NCI-H1694 (cell line): ENCODE measurements around the gene VN1R5.
"Not testable (repeated sequence)": the region's sequence is repeated elsewhere in the genome, so short reads cannot be mapped to it uniquely, and the experiment has no call there.

ENCODE experiments used
- DNase-seq: peaks from one replicate; lab custom pipeline; 2025; lab: John Stamatoyannopoulos, UW

VN1R5 gene

DNA sequence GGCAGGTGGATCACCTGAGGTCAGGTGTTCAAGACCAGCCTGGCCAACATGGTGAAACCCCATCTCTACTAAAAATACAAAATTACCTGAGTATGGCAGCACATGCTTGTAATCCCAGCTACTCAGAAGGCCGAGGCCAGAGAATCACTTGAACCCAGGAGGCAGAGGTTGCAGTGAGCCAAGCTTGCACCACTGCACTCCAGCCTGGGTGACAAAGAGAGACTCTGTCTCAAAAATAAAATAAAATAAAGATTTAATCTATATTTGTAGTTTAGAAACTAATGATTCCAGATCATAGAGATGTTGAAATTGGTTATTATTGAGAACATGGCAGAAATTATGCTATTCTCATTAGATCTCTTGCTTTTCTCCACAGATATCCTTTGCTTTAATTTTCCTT lies at the start of gene VN1R5:
VN1R5 (plus strand) TSS at position 301 of the 400 bp plus-strand sequence.
- not testable (repeated sequence) for DNase-seq

DNA sequence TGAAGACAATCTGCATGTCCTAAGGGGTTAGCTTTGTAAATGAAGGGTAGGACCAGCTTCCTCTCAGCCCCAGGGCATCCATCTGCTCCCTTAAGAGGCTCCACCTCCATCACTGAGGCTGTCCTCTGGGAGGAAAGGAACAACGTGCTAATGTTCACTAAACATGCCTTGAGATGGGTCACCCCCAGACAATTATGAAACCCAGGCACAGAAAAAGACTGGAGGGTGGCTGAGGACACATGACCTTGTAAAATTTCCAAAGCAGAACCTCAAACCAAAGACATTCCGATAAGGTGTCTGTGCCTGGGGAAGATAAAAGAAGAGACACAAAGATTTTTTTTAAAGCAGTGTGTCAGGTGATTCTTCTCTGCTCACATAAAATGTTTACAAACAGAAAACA lies 46.5 kb upstream of the VN1R5 start:
- no peak for DNase-seq

DNA sequence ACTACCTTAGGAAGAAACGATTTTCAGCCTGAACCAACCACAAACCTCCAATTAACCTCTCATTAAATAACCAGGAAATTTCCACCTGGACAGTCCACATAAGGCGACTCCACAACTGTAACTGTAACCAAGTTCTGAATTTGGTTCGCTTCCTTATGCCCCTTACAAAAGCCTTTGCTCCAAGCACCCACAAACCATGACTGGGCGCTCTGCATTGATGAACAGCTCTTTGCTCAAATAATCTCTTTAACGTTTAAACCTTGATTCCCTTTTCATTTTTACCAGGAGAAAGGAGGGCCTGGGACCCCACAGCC lies 45.9 kb upstream of the VN1R5 start:
- DNase-seq, result no peak

DNA sequence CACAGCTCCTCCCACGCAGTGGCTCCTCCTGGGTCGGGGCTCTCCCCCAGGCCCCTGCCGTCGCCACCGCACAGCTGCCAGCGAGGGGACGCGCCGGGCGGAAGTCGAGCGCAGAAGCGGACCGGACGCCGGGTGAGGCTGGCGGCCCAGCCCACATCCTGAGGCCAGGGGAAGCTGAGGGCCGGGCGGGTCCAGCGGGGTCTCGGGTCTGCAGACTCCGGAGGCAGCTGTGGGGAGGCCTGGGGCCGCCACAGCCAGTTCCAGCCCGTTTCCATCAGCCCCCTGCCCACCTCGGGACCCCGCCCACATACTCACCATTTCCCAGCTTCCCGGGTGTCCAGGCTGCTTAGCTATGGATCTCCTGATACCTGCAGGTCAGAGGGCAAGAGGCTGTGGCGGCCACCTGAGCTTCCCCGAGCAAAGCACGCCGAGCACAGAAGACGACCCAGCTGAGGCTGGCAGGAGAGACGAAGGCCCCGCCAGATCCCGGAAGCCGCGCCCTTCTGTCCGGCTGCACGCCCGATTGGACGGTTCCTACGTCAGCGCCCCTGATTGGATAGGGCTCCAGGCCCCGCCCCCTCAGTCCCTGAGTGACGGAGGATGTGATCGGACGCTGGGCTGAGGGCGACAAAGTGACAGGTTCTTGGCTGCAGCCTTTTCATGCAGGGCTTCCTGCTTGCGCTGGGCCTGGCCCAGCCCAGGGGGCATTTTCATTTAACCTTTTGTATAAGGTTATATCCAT lies 45.3 kb upstream of the VN1R5 start:
- peak; percentile 94 for DNase-seq

DNA sequence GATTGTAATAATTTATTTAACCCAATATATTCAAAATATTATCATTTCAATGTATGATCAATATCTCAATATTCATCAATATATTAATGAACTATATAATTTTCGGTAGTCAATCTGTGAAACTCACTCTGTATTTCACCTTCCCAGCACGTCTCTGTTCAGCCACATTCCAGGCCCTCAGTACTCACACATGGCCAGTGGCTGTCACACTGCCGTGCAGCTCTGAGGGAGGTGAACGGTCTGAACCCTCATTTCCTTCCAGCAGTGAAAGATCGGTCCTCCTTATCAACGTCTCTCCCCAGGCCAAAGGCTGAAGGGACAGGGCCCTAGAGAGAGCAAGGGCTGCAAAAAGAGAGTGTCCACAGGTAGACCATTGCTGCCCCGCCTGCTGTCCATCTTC lies 44.5 kb upstream of the VN1R5 start:
- DNase-seq, result no peak

DNA sequence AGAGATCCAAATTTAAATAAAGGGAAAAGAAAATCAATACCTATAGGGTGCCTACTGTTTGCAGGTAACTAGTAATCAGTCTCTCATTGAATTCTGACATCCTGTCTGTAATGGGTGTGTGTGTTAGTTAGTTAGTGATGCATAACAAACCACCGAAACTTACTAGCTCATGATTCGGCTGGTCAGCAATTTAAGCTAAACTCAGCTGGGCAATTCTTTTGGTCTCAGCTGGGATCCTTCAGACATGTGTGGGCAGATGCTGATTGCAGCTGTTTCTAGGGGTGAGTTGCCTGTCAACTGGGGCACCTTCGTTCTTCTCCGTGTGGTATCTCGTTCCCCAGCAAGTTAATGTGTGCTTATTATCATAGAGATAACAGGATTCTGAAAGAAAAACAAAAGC lies 43.9 kb upstream of the VN1R5 start:
- DNase-seq, result no peak

GRCh38 chr1:247212627-247213617 lies 43.0 kb upstream of the VN1R5 start:
- no peak for DNase-seq

DNA sequence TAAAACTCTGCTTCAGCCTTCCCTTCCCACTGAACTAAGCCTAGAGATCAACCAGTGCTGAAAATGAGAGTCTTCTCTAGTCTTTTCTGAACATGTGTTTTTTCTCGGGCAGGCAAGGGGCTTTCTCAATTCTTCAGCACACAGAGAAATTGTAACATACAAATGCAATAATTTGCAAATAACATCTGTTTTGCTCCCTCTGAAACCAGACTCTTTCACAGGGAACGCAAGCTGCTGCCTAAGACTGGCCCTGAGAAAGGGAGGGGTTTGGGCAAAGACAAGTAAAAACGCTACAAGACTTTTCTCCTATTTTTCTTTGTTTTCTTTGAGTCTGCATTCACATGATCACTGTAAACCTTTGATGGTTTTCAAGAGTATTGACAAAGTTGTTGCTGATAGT lies 39.6 kb upstream of the VN1R5 start:
- no peak for DNase-seq

GRCh38 chr1:247218121-247218651 lies 37.7 kb upstream of the VN1R5 start:
- no peak for DNase-seq

GRCh38 chr1:247220280-247220679 lies 35.6 kb upstream of the VN1R5 start:
- not testable (repeated sequence) for DNase-seq

DNA sequence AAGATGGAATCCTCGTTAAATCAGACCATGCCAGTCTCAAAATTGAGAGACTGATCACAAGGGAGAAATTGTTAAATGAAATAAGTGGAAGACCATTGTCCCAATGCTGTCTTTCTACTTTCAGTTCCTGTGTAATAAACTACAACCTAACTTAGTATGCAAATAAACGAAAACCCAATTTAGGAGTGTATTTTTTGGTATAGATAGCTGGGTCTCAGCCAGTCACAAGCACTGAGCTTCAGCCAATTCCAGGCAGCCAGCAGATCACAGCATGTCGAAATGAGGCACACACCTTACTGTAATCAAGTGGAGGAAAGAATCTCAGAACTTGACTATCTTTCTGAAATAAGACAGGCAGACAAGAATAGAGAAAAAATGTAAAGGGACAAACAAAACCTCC lies 33.0 kb upstream of the VN1R5 start:
- no peak for DNase-seq

- no peak for DNase-seq
Observed at GRCh38 chr1:247224822-247225221, 31.1 kb upstream of the VN1R5 start.

GRCh38 chr1:247228133-247228532 lies 27.7 kb upstream of the VN1R5 start:
- no peak for DNase-seq

DNA sequence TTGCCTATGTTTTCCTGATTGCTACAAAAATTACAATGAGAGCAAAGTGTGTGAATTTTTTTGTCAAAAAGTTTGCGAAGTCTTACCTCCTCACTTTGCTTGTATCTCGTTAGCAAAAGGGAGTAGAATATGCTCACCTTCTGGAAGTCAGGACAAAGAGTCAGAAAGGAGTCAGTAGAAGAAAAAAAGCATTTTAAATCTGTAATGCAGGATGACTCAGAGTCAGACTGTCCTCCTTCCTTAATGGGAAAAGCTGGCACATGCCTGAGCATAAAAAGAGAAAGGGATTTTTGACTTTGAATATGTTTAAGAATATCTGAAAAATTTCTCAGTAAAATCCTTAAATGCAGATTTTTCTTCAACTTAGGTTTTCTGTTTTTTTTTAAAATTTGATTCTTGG lies 14.2 kb upstream of the VN1R5 start:
- DNase-seq, result no peak

GRCh38 chr1:247243524-247244137 lies 12.2 kb upstream of the VN1R5 start:
- DNase-seq, result no peak

DNA sequence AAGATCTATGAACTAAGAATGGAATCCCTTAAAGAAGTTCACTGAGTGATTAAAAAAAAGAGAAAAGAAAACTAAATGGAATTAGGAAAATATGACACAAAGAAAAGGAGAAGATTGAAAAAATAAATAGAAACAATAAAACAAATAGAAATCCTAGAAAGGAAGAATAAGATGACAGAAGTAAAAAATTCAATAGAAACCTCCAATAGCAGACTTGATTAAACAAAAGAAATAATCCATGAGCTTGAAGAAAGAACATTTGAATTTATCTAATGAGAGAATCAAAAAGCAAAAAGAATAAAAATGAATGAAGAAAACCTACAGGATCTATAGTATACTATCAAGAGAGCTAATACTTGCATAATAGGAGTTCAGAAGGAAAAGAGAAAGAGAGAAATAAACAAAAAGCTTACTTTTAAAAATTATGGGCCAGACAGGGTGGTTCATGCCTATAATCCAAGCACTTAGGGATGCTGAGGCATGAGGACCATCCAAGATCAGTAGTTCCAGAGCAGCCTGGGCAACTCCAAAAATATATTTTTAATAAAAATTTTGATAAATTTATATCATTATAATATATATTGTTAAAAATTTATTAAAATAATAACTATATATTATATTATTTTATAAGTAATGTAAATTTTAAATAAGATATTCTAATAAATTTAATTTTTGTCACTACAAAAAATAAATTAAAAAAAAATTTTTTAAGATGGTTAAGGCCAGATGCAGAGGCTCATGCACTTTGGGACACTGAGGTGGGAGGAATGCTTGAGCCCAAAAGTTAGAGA lies 9.4 kb upstream of the VN1R5 start:
- no peak for DNase-seq

DNA sequence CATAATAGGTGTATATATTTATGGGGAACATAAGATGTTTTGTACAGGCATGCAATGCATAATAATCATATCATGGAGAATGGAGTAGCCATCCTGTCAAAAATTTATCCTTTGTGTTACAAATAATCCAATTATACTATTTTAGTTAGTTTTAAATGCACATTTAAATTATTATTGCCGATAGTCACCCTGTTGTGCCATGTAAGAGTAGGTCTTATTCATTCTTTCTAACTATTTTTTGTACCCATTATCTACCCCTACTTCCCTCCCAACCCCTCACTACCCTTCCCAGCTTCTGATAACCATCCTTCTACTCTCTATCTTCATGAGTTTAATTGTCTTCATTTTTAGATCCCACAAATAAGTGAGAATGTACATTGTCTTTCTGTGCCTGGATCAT lies 8.3 kb upstream of the VN1R5 start:
- DNase-seq, result no peak

DNA sequence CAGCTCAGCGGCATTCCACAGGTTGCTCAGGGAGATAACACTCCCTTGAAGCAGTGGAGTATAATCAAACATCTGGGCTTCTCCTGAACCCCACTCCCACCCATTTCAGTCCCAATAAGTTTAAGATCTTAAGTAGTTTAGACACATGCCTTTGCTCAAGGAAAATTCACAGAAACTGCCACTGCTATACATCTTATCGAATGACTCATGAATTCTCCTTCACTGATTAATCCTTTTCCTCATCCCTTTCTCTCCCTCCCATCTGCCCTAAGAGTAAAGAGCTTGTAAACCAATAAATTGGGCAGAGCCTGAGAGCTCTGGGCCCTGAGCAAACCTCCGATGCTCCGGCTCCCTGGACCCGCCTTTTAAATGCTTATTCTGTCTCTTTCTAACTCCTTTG lies 10.2 kb downstream of the VN1R5 start:
- no peak for DNase-seq

DNA sequence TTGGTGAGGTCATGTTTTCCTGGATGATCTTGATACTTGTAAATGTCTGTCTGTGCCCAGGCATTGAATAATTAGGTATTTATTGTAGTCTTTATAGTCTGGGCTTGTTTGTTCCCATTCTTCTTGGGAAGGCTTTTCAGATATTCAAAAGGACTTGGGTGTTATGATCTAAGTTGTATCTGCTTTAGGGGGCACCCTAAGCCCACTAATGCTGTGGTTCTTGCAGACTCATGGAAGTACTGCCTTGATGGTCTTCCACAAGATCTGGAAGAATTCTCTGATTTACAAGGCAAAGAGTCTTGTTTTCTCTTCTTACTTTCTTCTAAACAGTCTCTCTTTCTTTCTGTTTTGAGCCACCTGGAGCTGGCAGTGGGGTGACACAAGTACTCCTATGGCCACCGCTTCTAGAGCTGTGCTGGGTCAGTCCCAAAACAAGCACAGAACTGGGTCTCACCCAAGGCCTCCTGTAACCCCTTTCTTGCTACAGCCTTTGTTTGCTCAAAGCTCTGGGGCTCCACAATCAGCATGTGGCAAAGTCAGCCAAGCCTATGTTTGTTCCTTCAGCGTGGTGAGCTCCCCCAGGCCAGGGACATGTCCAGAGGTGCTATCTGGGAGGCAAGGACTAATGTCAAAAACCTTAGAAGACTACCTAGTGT lies 12.6 kb downstream of the VN1R5 start:
- no peak for DNase-seq

- no peak for DNase-seq
Observed at GRCh38 chr1:247269133-247269532, 13.3 kb downstream of the VN1R5 start.

DNA sequence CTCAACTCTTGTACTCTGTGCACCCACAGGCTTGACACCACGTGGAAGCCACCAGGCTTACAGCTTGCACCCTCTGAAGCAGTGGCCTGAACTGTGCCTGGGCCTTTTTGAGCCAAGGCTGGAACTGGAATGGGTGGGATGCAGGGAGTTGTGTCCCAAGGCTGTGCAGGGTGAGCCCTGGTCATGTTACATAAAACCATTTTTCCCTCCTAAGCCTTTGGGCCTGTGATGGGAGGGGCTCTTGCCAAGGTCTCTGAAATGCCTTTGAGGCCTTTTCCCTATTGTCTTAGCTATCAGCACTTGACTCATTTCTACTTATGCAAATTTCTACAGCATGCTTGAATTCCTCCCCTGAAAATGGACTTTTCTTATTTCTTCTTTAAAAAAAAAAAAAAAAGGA lies 14.1 kb downstream of the VN1R5 start:
- no peak for DNase-seq
